Femur (tissue), 1 donor: Measurements from ENCODE around the gene SLC12A1.
A peak's percentile ranks its signal among the peaks of the same experiment; 100 is the strongest.

Experiments
- DNase-seq: peaks from one replicate; pipeline ENCODE4 v3.0.0-alpha.2; 2017

SLC12A1 gene

GRCh38 chr15:48205981-48206380 lies at the start of gene SLC12A1:
SLC12A1 (plus strand) TSS chr15:48206302; CDS start chr15:48207720, 1,418 bp downstream.
- DNase-seq = no peak

GRCh38 chr15:48168616-48169015 lies 37.5 kb upstream of the SLC12A1 start:
- no peak for DNase-seq

GRCh38 chr15:48170981-48171380 lies 35.1 kb upstream of the SLC12A1 start:
- DNase-seq = no peak

- no peak for DNase-seq
Observed at GRCh38 chr15:48175126-48175525, 31.0 kb upstream of the SLC12A1 start.

- DNase-seq = no peak
Observed at GRCh38 chr15:48176112-48176511, 30.0 kb upstream of the SLC12A1 start.

- no peak for DNase-seq
Observed at GRCh38 chr15:48176957-48177356, 29.1 kb upstream of the SLC12A1 start.

GRCh38 chr15:48177383-48177765 lies 28.7 kb upstream of the SLC12A1 start:
- DNase-seq = peak; percentile 18

- peak; percentile 76 for DNase-seq
Observed at GRCh38 chr15:48177766-48178647, 28.1 kb upstream of the SLC12A1 start, which contains the start of gene MYEF2. MYEF2 (minus strand) TSS chr15:48178295; CDS start chr15:48178237, 58 bp downstream.

GRCh38 chr15:48178648-48178931 lies 27.5 kb upstream of the SLC12A1 start:
- DNase-seq = no peak

- no peak for DNase-seq
Observed at GRCh38 chr15:48182749-48183148, 23.4 kb upstream of the SLC12A1 start.

- no peak for DNase-seq
Observed at GRCh38 chr15:48185529-48185928, 20.6 kb upstream of the SLC12A1 start.

GRCh38 chr15:48186271-48186670 lies 19.8 kb upstream of the SLC12A1 start:
- DNase-seq = no peak

GRCh38 chr15:48190932-48191573 lies 15.0 kb upstream of the SLC12A1 start:
- peak; percentile 87 for DNase-seq

- no peak for DNase-seq
Observed at GRCh38 chr15:48191574-48192225, 14.4 kb upstream of the SLC12A1 start, which contains the start of gene CTXN2. CTXN2 (plus strand) TSS chr15:48191665; CDS start chr15:48201301, 9,636 bp downstream.

GRCh38 chr15:48202068-48202467 lies 4.0 kb upstream of the SLC12A1 start:
- no peak for DNase-seq

GRCh38 chr15:48221261-48221660 lies 15.2 kb downstream of the SLC12A1 start:
- DNase-seq = no peak

GRCh38 chr15:48221885-48222284 lies 15.8 kb downstream of the SLC12A1 start:
- DNase-seq = peak; percentile 34

GRCh38 chr15:48222627-48223026 lies 16.5 kb downstream of the SLC12A1 start:
- DNase-seq = peak; percentile 16

GRCh38 chr15:48225771-48226170 lies 19.7 kb downstream of the SLC12A1 start:
- no peak for DNase-seq

- DNase-seq = no peak
Observed at GRCh38 chr15:48230498-48230897, 24.4 kb downstream of the SLC12A1 start.

GRCh38 chr15:48233246-48233645 lies 27.1 kb downstream of the SLC12A1 start:
- no peak for DNase-seq

- no peak for DNase-seq
Observed at GRCh38 chr15:48239334-48239733, 33.2 kb downstream of the SLC12A1 start.

- no peak for DNase-seq
Observed at GRCh38 chr15:48242015-48242414, 35.9 kb downstream of the SLC12A1 start.

GRCh38 chr15:48242535-48242934 lies 36.4 kb downstream of the SLC12A1 start:
- no peak for DNase-seq
